GM23248 (cell line): ENCODE measurements around the gene PRKCSH. TPM values are rescaled to one million over a fixed set of nuclear protein-coding genes. Genes with fewer than 3 reads are reported as not detected.

ENCODE experiments used
- DNase-seq: peaks from one replicate; pipeline ENCODE4 v3.0.0-alpha.2; 2015
- H2AFZ ChIP-seq: fragments of 200-600 bp; sonication (generic); 2 replicates; pipeline ENCODE4 v1.6.1; 2016; ENCODE audit warnings: antibody characterized with exemption
- H3F3A ChIP-seq: fragments of 200-600 bp; sonication (generic); 2 replicates; pipeline ENCODE4 v1.6.1; 2016; ENCODE audit warnings: mild to moderate bottlenecking, antibody characterized with exemption, mixed run types; ENCODE audit not compliant: insufficient read depth
- H3K27ac ChIP-seq: fragments of 200-600 bp; sonication (generic); 2 replicates; pipeline ENCODE4 v1.5.1; 2016; ENCODE audit warnings: mild to moderate bottlenecking
- H3K27me3 ChIP-seq: fragments of 200-600 bp; sonication (generic); replicated peaks from 2 replicates; pipeline ENCODE4 v1.6.1; 2016; ENCODE audit warnings: mild to moderate bottlenecking; ENCODE audit not compliant: insufficient read depth
- H3K36me3 ChIP-seq: fragments of 200-600 bp; sonication (generic); 2 replicates; pipeline ENCODE4 v1.6.1; 2016; ENCODE audit warnings: low read depth, mild to moderate bottlenecking
- H3K4me1 ChIP-seq: fragments of 200-600 bp; sonication (generic); 2 replicates; pipeline ENCODE4 v1.6.1; 2016; ENCODE audit warnings: mild to moderate bottlenecking; ENCODE audit not compliant: insufficient read depth
- H3K4me2 ChIP-seq: fragments of 200-600 bp; sonication (generic); one replicate; pipeline ENCODE4 v1.6.1; 2016; ENCODE audit warnings: mild to moderate bottlenecking; ENCODE audit not compliant: unreplicated experiment
- H3K4me3 ChIP-seq: fragments of 200-600 bp; sonication (generic); 2 replicates; pipeline ENCODE4 v1.5.1; 2016; ENCODE audit warnings: mild to moderate bottlenecking
- H3K79me2 ChIP-seq: fragments of 200-600 bp; sonication (generic); 2 replicates; pipeline ENCODE4 v1.6.1; 2016; ENCODE audit warnings: mild to moderate bottlenecking; ENCODE audit not compliant: insufficient read depth
- H3K9ac ChIP-seq: fragments of 200-600 bp; sonication (generic); 2 replicates; pipeline ENCODE4 v1.6.1; 2016; ENCODE audit warnings: mild to moderate bottlenecking
- H3K9me2 ChIP-seq: fragments of 200-600 bp; sonication (generic); 2 replicates; pipeline ENCODE4 v1.6.1; 2016; ENCODE audit warnings: mixed run types, mild to moderate bottlenecking, moderate library complexity; ENCODE audit not compliant: insufficient read depth
- H3K9me3 ChIP-seq: fragments of 200-600 bp; sonication (generic); one replicate; pipeline ENCODE4 v1.6.1; 2017; ENCODE audit warnings: low read depth
- H4K20me1 ChIP-seq: fragments of 200-600 bp; sonication (generic); 2 replicates; pipeline ENCODE4 v1.6.0; 2016; ENCODE audit not compliant: insufficient read depth
- EZH2 ChIP-seq: fragments of 200-600 bp; sonication (generic); IDR thresholded peaks from 2 replicates; pipeline ENCODE4 v1.6.1; 2018; ENCODE audit warnings: antibody characterized with exemption, mild to moderate bottlenecking; ENCODE audit not compliant: insufficient read depth, poor library complexity, severe bottlenecking
- EZH2phosphoT487 ChIP-seq: fragments of 200-600 bp; sonication (generic); IDR thresholded peaks from 2 replicates; pipeline ENCODE4 v1.6.1; 2018; ENCODE audit warnings: antibody characterized with exemption, moderate library complexity, mild to moderate bottlenecking, low read depth; ENCODE audit not compliant: insufficient read depth
- WGBS, 2 experiments: methylation state at CpG; one replicate each; pipeline ENCODE4 v1.1.6; 2015 to 2017; ENCODE audit warnings: low lambda C conversion rate in 2 of 2, low coverage in 1 of 2; ENCODE audit errors: missing lambda C conversion rate in 2 of 2; 5-methylcytosine and 5-hydroxymethylcytosine counted together
- in situ Hi-C: fragments of 300-500 bp; cut with MboI; formaldehyde crosslinking; loops from 2 replicates; pipeline ENCODE4 v1.15.0; 2020
- polyA plus RNA-seq: library from polyadenylated mRNA; unstranded; fragments of >200 nt; fragmentation: Nextera tagmentation; extraction: Ambion mirVana; gene quantifications from 2 replicates; pipeline ENCODE4 v1.2.1, GENCODE V29; 2016
- total RNA-seq: library from RNA; depleted of rRNA; stranded (reverse); fragments of >200 nt; shearing (Covaris generic); gene quantifications from 2 replicates; pipeline ENCODE4 v1.2.3, GENCODE V29; 2014

Gene PRKCSH
- total and polyA plus RNA-seq, 2 experiments from 2014 or later: 94.1 to 142 TPM

GRCh38 chr19:11437955-11438354, 2.5 kb downstream of the PRKCSH start:
- in situ Hi-C loops: no loop called here
- 82 to 84% methylated on average over 9 of the region's 9 CpGs for WGBS, 2 experiments
- H3K79me2 ChIP-seq: peaks cover 47% of the 10 kb centered on the region

GRCh38 chr19:11444059-11444458, 8.6 kb downstream of the PRKCSH start:
- 58 to 64% methylated on average over 5 of the region's 5 CpGs for WGBS, 2 experiments
- Histone ChIP-seq H3K4me2 (no peak overlapping the region), H3K27ac (no peak overlapping the region), H2AFZ (no peak overlapping the region), H3K4me1 (no peaks in the 10 kb centered on the region), H3K4me3 (no peak overlapping the region), H3K9me2 (no peaks in the 10 kb centered on the region), H3K9ac (no peak overlapping the region), H3K27me3 (no peaks in the 10 kb centered on the region), H3K9me3 (no peaks in the 10 kb centered on the region), H3K79me2 (peaks cover 12% of the 10 kb centered on the region), H3K36me3 (peaks cover under 1% of the 10 kb centered on the region; the same call in 1 of the 2 replicates), H3F3A (no peaks in the 10 kb centered on the region), H4K20me1 (no peaks in the 10 kb centered on the region)
- in situ Hi-C loops: no loop called here
- TF ChIP-seq EZH2phosphoT487 (no peak), EZH2 (no peak)
- no peak for DNase-seq

More at GRCh38 chr19:11437955-11438354, 2.5 kb downstream of the PRKCSH start:
- H3F3A ChIP-seq: no peaks in the 10 kb centered on the region
- H3K9me3 ChIP-seq: no peaks in the 10 kb centered on the region
- H3K9ac ChIP-seq: no peak overlapping the region
- TF ChIP-seq EZH2: no peak
- no peak for TF ChIP-seq EZH2phosphoT487
- no peaks in the 10 kb centered on the region for H4K20me1 ChIP-seq
- no peak overlapping the region for H3K4me3 ChIP-seq
- no peak for DNase-seq
- peaks cover 21% of the 10 kb centered on the region for H3K36me3 ChIP-seq
- no peak overlapping the region for H3K27ac ChIP-seq
- no peak overlapping the region for H3K4me2 ChIP-seq
- H2AFZ ChIP-seq: no peak overlapping the region
- no peaks in the 10 kb centered on the region for H3K9me2 ChIP-seq
- H3K4me1 ChIP-seq: peaks cover 8% of the 10 kb centered on the region
- H3K27me3 ChIP-seq: no peaks in the 10 kb centered on the region

DNA sequence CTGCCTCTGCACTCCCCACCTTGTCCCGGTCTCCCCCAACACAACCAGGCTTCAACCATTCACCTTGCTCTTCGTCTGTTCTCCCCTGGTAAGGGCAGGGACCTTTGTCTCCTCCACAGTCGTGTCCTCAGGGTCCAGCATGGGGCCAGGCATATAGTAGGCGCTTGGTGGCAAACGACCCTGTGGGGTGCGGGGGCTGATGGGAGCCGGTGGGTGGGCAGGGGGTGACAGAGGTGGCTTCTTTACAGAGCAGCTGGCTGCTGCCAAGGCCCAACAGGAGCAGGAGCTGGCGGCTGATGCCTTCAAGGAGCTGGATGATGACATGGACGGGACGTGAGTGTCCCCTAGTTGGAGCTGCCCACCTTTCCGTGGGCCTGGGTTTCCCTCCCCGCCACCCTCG, 9.7 kb downstream of the PRKCSH start:
- no peak overlapping the region for H3K27ac ChIP-seq
- H3K27me3 ChIP-seq: no peaks in the 10 kb centered on the region
- no peaks in the 10 kb centered on the region for H3F3A ChIP-seq
- H3K9me2 ChIP-seq: no peaks in the 10 kb centered on the region
- DNase-seq: no peak
- H3K9me3 ChIP-seq: no peaks in the 10 kb centered on the region
- in situ Hi-C loops: no loop called here
- no peak overlapping the region for H2AFZ ChIP-seq
- H3K4me3 ChIP-seq: no peak overlapping the region
- peaks cover 5% of the 10 kb centered on the region; the same call in 1 of the 2 replicates for H3K79me2 ChIP-seq
- no peak overlapping the region for H3K9ac ChIP-seq
- TF ChIP-seq EZH2phosphoT487 (no peak), EZH2 (no peak)
- WGBS, 2 experiments: 81 to 90% methylated on average over 8 to 13 of the region's 13 CpGs
- peaks cover 7% of the 10 kb centered on the region; the same call in 1 of the 2 replicates for H3K36me3 ChIP-seq
- H4K20me1 ChIP-seq: no peaks in the 10 kb centered on the region
- no peaks in the 10 kb centered on the region for H3K4me1 ChIP-seq
- no peak overlapping the region for H3K4me2 ChIP-seq

- Histone ChIP-seq H3K9me3 (no peaks in the 10 kb centered on the region), H2AFZ (no peak overlapping the region), H3F3A (no peaks in the 10 kb centered on the region), H3K4me1 (no peaks in the 10 kb centered on the region), H3K27me3 (no peaks in the 10 kb centered on the region), H3K9me2 (no peaks in the 10 kb centered on the region), H4K20me1 (no peaks in the 10 kb centered on the region), H3K36me3 (peaks cover 7% of the 10 kb centered on the region; the same call in 1 of the 2 replicates), H3K79me2 (no peaks in the 10 kb centered on the region; the same call in 1 of the 2 replicates), H3K27ac (no peak overlapping the region), H3K4me2 (no peak overlapping the region), H3K4me3 (no peak overlapping the region), H3K9ac (no peak overlapping the region)
- in situ Hi-C loops: no loop called here
- TF ChIP-seq EZH2phosphoT487: no peak
- TF ChIP-seq EZH2: no peak
- DNase-seq: no peak
- WGBS, 2 experiments: 78 to 80% methylated on average over 5 to 8 of the region's 14 CpGs
These were observed 10.8 kb downstream of the PRKCSH start for GRCh38 chr19:11446271-11446651.
